ENCODE measurements around the gene PTPN21. TPM values are rescaled to one million over a fixed set of nuclear protein-coding genes. Genes with fewer than 3 reads are reported as not detected.

The PTPN21 gene
- total RNA-seq, 1 experiment from 2014 or later, result 27.7 TPM

GRCh38 chr14:88522393-88522792 lies 32.4 kb downstream of the PTPN21 start:
- Histone ChIP-seq H3K9me3 (no peaks in the 10 kb centered on the region), H3K27me3 (replicated peaks; ENCODE audit: control insufficient read depth, insufficient read depth, low read length) (no peaks in the 10 kb centered on the region), H3K4me1 (peaks cover 30% of the 10 kb centered on the region), H3K4me3 (ENCODE audit: low read depth, low read length) (no peak overlapping the region), H3K36me3 (ENCODE audit: control insufficient read depth, insufficient read depth, low read length) (no peaks in the 10 kb centered on the region)
- no peaks in the 10 kb centered on the region for H3K27me3 Mint-ChIP-seq (ENCODE audit: insufficient read depth, unreplicated experiment)
- H3K36me3 Mint-ChIP-seq (ENCODE audit: insufficient read depth, unreplicated experiment), result peaks cover 15% of the 10 kb centered on the region
- no peaks in the 10 kb centered on the region for H3K4me1 Mint-ChIP-seq (ENCODE audit: low read depth, unreplicated experiment)
- H3K4me3 Mint-ChIP-seq (ENCODE audit: unreplicated experiment), result no peak overlapping the region
- no TSS peak for BruUV-seq (replicated peaks)
- POLR2A ChIA-PET, result no interaction called here
- H3K27ac Mint-ChIP-seq (ENCODE audit: unreplicated experiment), result no peak overlapping the region
- DNase-seq, result no peak
- TF ChIP-seq CTCF (IDR thresholded peaks at IDR 0.05; ENCODE audit: insufficient read depth in 1 of 2, low read depth in 1 of 2, low read length in 1 of 2, severe bottlenecking in 1 of 2, unreplicated experiment in 1 of 2), result no peak
- CTCF ChIA-PET, result interaction anchor here (0.6 kb wide), 1 partner anchor 268 kb away, joined by 14 read pairs; no protein-coding TSS in a partner anchor
- intact Hi-C loops (cut with micrococcal nuclease; ENCODE audit: unreplicated experiment), result no loop called here
- peaks cover 10% of the 10 kb centered on the region for H3K9me3 Mint-ChIP-seq (ENCODE audit: unreplicated experiment)

DNA sequence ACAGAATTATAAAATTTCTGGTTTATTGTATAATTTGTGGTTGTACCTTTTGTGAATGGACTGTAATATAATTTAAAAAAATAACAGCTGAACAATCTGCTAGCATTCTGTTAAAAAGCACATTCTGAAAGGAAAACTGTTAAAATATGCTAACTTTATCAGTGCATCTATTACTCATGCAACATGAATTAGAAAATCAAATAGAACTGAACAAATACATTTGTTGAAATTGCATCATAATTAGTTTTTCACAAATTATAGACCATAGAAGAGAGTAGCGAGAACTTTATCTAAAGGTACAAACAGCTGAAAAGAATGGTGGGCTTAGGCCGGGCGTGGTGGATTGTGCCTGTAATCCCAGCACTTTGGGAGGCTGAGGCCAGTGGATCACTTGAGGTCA lies 33.0 kb downstream of the PTPN21 start:
- CTCF ChIA-PET, result interaction anchor here (0.6 kb wide), 1 partner anchor 267 kb away, joined by 14 read pairs; no protein-coding TSS in a partner anchor
- POLR2A ChIA-PET, result no interaction called here
- H3K27me3 ChIP-seq (replicated peaks; ENCODE audit: control insufficient read depth, insufficient read depth, low read length), result no peaks in the 10 kb centered on the region
- H3K4me1 ChIP-seq, result peaks cover 33% of the 10 kb centered on the region
- TF ChIP-seq CTCF (IDR thresholded peaks at IDR 0.05; ENCODE audit: insufficient read depth in 1 of 2, low read depth in 1 of 2, low read length in 1 of 2, severe bottlenecking in 1 of 2, unreplicated experiment in 1 of 2), result no peak
- Mint-ChIP-seq H3K9me3 (ENCODE audit: unreplicated experiment) (peaks cover 10% of the 10 kb centered on the region), H3K27ac (ENCODE audit: unreplicated experiment) (no peak overlapping the region), H3K36me3 (ENCODE audit: insufficient read depth, unreplicated experiment) (peaks cover 15% of the 10 kb centered on the region), H3K27me3 (ENCODE audit: insufficient read depth, unreplicated experiment) (no peaks in the 10 kb centered on the region), H3K4me1 (ENCODE audit: low read depth, unreplicated experiment) (peaks cover 5% of the 10 kb centered on the region), H3K4me3 (ENCODE audit: unreplicated experiment) (no peak overlapping the region)
- no peaks in the 10 kb centered on the region for H3K9me3 ChIP-seq
- no peak overlapping the region for H3K4me3 ChIP-seq (ENCODE audit: low read depth, low read length)
- BruUV-seq (replicated peaks), result no TSS peak
- no peak for DNase-seq
- no peaks in the 10 kb centered on the region for H3K36me3 ChIP-seq (ENCODE audit: control insufficient read depth, insufficient read depth, low read length)
- intact Hi-C loops (cut with micrococcal nuclease; ENCODE audit: unreplicated experiment), result no loop called here

- Mint-ChIP-seq H3K4me3 (ENCODE audit: unreplicated experiment) (no peak overlapping the region), H3K9me3 (ENCODE audit: unreplicated experiment) (peaks cover 10% of the 10 kb centered on the region), H3K27me3 (ENCODE audit: insufficient read depth, unreplicated experiment) (no peaks in the 10 kb centered on the region), H3K4me1 (ENCODE audit: low read depth, unreplicated experiment) (peaks cover 24% of the 10 kb centered on the region), H3K36me3 (ENCODE audit: insufficient read depth, unreplicated experiment) (peaks cover 22% of the 10 kb centered on the region), H3K27ac (ENCODE audit: unreplicated experiment) (no peak overlapping the region)
- Histone ChIP-seq H3K4me1 (peaks cover 51% of the 10 kb centered on the region), H3K36me3 (ENCODE audit: control insufficient read depth, insufficient read depth, low read length) (no peaks in the 10 kb centered on the region), H3K9me3 (no peaks in the 10 kb centered on the region), H3K27me3 (replicated peaks; ENCODE audit: control insufficient read depth, insufficient read depth, low read length) (no peaks in the 10 kb centered on the region), H3K4me3 (ENCODE audit: low read depth, low read length) (no peak overlapping the region)
- BruUV-seq (replicated peaks), result no TSS peak
- no peak for TF ChIP-seq CTCF (IDR thresholded peaks at IDR 0.05; ENCODE audit: insufficient read depth in 1 of 2, low read depth in 1 of 2, low read length in 1 of 2, severe bottlenecking in 1 of 2, unreplicated experiment in 1 of 2)
- ChIA-PET CTCF (no interaction called here), POLR2A (no interaction called here)
- DNase-seq, result no peak
- intact Hi-C loops (cut with micrococcal nuclease; ENCODE audit: unreplicated experiment), result no loop called here
Observed at GRCh38 chr14:88519907-88520306, 34.9 kb downstream of the PTPN21 start.

Data from Caco-2 (cell line).